Measurements from ENCODE around the gene LSM14B.
A peak's percentile ranks its signal among the peaks of the same experiment; 100 is the strongest.
"Not testable (repeated sequence)": the region's sequence is repeated elsewhere in the genome, so short reads cannot be mapped to it uniquely, and the experiment has no call there.

The LSM14B gene

DNA sequence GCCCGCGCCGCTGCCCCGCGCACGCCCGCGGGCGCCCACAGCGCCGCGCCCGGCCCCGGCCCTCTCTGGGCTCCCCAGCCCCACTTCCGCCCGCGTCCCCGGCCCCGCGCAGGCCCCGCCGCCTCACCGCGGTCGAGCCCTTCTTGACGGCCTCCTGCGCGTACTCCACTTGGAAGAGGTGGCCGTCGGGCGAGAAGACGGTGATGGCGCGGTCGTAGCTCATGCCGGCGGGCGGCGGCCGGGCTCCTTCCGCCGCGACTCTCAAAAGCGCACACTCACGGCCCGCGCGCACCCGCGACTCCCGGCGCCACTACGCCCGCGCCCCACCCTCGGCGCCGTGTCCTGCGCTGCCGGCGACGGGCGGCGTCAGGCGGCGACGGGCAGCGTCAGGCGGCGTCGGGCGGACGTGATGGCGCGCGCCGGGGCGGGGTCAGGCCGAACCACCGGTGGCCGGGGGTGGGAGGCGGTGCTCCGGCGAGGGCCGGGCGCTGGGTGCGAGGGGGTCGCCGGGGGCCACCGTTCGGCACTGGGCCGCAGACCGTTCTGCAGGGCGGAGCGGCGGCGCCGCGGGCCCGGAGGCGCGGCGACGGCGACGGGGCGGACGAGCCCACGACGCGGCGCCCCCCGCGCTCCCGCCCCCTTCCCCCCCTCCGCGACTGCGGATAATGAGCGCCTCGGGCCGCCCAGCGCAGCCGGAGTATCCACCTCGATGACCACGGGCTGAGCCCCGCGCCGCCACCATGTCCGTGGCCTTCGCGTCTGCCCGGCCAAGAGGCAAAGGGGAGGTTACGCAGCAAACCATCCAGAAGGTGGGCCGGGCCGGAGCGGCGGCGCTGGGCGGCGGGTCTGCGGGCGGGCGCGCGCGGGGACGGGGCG lies 21.0 kb downstream of the LSM14B start, which contains the start of the genes PSMA7 and SS18L1:
Gene PSMA7, minus strand, starts transcription at position 314 of the 876 bp plus-strand sequence. Its CDS starts 91 bp downstream, at position 223.
Gene SS18L1, plus strand, starts transcription at position 689 of the 876 bp plus-strand sequence. Its CDS starts 52 bp downstream, at position 741.
- peak within 1 kb of the TSS; percentile 68 for H3K4me3 ChIP-seq (ENCODE audit: low read depth, low read length)
- TF ChIP-seq, protein P1, sequence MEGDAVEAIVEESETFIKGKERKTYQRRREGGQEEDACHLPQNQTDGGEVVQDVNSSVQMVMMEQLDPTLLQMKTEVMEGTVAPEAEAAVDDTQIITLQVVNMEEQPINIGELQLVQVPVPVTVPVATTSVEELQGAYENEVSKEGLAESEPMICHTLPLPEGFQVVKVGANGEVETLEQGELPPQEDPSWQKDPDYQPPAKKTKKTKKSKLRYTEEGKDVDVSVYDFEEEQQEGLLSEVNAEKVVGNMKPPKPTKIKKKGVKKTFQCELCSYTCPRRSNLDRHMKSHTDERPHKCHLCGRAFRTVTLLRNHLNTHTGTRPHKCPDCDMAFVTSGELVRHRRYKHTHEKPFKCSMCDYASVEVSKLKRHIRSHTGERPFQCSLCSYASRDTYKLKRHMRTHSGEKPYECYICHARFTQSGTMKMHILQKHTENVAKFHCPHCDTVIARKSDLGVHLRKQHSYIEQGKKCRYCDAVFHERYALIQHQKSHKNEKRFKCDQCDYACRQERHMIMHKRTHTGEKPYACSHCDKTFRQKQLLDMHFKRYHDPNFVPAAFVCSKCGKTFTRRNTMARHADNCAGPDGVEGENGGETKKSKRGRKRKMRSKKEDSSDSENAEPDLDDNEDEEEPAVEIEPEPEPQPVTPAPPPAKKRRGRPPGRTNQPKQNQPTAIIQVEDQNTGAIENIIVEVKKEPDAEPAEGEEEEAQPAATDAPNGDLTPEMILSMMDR (IDR thresholded peaks at IDR 0.05; ENCODE audit: borderline replicate concordance, insufficient read depth, low read depth, low read length) = no peak

DNA sequence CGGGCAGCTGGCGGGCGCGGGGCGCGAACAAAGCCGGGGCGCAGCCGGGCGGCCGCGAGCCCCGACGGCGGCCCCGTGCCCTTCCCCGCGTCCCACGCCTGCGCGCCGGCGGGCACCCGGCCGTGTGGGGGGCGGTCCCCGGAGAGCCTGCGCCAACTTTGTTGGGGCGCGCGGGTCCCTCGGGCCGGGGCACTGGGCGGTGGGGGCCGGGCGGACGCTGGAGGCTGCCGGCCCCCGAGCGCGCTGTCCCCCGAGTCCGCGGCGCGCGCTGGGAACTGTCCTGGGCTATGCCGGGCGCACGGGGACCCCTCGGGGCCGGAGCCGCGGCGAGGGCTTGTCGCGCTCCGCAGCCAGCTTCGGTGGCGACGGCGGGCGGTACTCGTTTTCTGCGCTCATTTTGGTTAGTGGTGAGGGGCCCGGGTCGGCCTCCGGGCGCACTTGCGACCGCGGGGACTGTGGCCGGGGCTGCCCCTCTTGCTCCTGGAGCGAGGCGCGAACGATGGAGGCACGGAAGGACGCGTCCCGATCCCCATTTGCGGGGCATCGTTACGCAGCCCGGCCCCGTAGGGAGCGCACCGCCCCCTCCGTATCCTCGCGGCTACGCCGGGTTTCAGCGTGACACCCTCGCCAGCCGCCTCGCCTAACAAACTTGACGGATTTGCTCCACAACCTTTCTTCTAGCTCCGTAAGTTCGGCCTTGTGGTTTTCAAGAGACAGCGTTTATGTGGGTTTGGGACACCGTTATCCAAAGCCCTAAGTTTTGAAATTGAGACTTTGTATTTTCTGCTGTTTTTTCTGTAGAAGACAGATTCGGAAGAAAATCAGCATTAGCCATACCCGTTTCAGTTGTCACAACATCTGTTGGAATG lies 21.9 kb downstream of the LSM14B start:
- TF ChIP-seq, protein P1 (IDR thresholded peaks at IDR 0.05; ENCODE audit: borderline replicate concordance, insufficient read depth, low read depth, low read length) = 0 out of 2 replicates have a peak, but pooled peaks have one; percentile 0
- peak overlapping the region; percentile 66 for H3K4me3 ChIP-seq (ENCODE audit: low read depth, low read length)

GRCh38 chr20:62145688-62146018 lies 23.4 kb downstream of the LSM14B start:
- H3K4me3 ChIP-seq (ENCODE audit: low read depth, low read length) = no peak overlapping the region
- TF ChIP-seq, protein P1 (IDR thresholded peaks at IDR 0.05; ENCODE audit: borderline replicate concordance, insufficient read depth, low read depth, low read length) = no peak

DNA sequence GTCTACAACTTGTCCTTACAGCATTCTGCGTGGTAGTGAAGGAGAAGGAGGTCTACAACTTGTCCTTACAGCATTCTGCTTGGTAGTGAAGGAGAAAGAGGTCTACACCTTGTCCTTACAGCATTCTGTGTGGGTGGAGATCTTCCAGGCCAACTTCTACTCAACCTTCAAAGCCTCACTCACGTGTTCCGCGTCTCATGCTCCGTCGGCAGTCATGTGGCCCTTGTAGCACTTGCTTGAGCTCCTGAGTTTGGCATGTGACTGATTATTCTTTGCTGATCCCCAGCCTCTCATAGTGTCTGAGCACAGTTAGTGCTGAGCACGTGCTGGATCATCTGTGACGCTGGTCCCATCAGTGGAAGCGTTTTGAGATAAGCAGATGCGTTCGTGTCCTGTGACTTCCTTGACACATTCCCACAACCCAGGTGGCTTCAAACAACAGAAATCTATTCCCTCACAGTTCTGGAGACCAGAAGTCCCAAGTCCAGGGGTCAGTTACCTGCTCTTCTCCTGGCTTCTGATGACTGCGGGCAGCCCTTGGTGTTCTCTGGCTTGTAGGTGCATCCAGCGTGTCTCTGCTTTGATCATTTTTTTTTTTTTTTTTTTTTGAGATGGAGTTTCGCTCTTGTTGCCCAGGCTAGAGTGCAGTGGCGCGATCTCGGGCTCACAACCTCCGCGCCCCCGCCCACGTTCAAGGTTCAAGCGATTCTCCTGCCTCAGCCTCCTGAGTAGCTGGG lies 23.9 kb downstream of the LSM14B start:
- TF ChIP-seq, protein P1 (IDR thresholded peaks at IDR 0.05; ENCODE audit: borderline replicate concordance, insufficient read depth, low read depth, low read length) = no peak
- no peak overlapping the region for H3K4me3 ChIP-seq (ENCODE audit: low read depth, low read length)

DNA sequence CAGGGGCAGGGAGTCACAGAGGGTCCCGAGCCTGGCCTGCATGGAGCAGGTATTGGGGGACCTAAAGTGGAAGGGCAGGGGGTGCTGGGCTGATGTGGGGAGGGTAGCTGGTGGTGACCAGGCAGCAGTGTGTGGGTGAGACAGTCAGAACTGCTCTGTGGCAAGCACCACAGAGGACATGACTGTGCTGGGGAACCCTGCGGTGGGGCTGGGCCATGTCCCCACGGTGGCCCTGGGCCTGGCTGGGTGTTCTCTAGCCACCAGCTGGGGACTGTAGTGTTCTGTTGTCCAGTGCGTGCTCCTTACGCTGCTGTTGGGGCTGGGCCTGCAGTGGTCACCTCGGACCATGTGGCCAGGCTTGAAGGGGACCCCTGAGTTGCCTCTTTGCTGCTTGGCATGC lies 24.9 kb downstream of the LSM14B start:
- TF ChIP-seq, protein P1 (IDR thresholded peaks at IDR 0.05; ENCODE audit: borderline replicate concordance, insufficient read depth, low read depth, low read length) = no peak
- H3K4me3 ChIP-seq (ENCODE audit: low read depth, low read length) = no peak overlapping the region

DNA sequence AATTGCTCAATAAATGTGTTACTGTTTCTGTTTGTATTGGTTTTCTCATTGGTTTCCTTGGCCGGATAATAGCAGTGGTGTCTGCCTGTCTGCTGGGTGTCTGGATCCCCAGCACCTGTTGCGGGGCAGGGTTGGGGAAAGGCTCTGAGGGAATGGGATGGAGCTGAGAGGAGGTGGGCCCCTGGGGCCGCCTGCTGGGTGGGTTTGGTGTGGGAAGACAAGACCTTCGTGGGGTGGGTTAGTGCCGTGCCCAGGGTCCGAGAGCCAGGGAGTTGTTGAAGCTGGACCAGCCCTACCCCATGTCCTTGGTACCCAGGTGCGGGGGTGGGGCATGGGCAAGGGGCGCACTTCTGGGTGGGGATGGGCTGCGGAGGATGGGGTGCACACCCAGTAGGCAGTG lies 25.3 kb downstream of the LSM14B start:
- no peak overlapping the region for H3K4me3 ChIP-seq (ENCODE audit: low read depth, low read length)
- TF ChIP-seq, protein P1 (IDR thresholded peaks at IDR 0.05; ENCODE audit: borderline replicate concordance, insufficient read depth, low read depth, low read length) = no peak

GRCh38 chr20:62148383-62148782 lies 26.1 kb downstream of the LSM14B start:
- H3K4me3 ChIP-seq (ENCODE audit: low read depth, low read length) = not testable (repeated sequence)
